Pons (tissue), 1 donor: ENCODE data around the gene ADAMTS19.

Experiments
- DNase-seq: peaks from one replicate; pipeline ENCODE4 v3.0.0-alpha.2; 2016; ENCODE audit warnings: low spot score

The ADAMTS19 gene

GRCh38 chr5:129766798-129767197 is 306.7 kb downstream of the ADAMTS19 start:
- DNase-seq, result no peak

GRCh38 chr5:129767927-129768380 is 307.9 kb downstream of the ADAMTS19 start:
- DNase-seq, result peak; percentile 95

DNA sequence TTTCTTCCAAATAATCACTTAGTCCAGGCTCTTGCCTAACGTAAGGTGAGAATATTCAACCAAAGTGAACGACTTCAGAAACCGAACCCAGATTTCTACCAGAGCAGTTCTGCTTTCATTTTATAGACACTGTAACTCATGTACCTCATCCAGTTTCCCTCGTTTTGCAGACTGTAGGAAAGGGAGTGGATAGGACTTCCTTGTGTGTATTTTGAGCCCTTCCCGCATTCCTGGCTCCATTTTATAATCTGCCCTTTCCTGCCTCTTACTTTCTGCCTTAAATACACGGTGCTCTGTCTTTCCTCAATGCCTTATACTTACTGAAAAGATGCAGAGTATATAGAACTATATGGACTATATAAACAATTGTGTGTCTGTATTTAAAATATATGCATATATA is 308.6 kb downstream of the ADAMTS19 start:
- no peak for DNase-seq

- DNase-seq, result no peak
Observed at GRCh38 chr5:129770024-129770820, 310.1 kb downstream of the ADAMTS19 start.

- DNase-seq, result peak; percentile 91
Observed at GRCh38 chr5:129771058-129771838, 311.1 kb downstream of the ADAMTS19 start.

DNA sequence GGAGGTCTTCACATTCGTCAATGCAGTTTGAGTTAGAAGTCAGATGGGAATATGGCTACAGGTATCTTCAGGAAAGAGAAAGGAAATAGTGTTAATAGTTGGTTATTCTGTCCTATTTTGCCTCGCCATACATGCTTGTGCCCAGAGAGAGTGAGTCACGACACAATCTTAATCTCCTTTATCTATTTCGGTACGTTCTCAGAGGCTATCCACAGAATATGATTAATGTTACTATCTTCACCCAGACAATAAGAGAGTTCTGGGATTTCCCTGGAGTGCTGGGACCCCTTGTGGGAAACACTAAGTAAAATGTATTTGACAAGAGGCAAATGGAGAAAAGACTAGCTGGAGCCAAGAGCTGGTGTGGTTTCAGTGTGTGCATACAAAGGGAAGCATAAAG is 313.3 kb downstream of the ADAMTS19 start:
- no peak for DNase-seq

- DNase-seq, result no peak
Observed at GRCh38 chr5:129781594-129781993, 321.5 kb downstream of the ADAMTS19 start.
